ENCODE measurements around the gene UPK3B.
"Not testable (repeated sequence)": the region's sequence is repeated elsewhere in the genome, so short reads cannot be mapped to it uniquely, and the experiment has no call there.

Gene UPK3B

GRCh38 chr7:76509931-76510877, at the start of gene UPK3B:
Gene UPK3B, plus strand, starts transcription at chr7:76510552. Its CDS starts 101 bp downstream, at chr7:76510653.
- peak; percentile 22 for DNase-seq (ENCODE audit: low read depth)

- not testable (repeated sequence) for DNase-seq (ENCODE audit: low read depth)
These were observed 49.6 kb upstream of the UPK3B start for GRCh38 chr7:76460767-76461166.

- not testable (repeated sequence) for DNase-seq (ENCODE audit: low read depth)
These were observed 48.8 kb upstream of the UPK3B start, which contains the start of gene DTX2 for GRCh38 chr7:76461464-76462101. Gene DTX2, plus strand, starts transcription at chr7:76461709. Its CDS starts 18,801 bp downstream, at chr7:76480510.

- DNase-seq (ENCODE audit: low read depth), result not testable (repeated sequence)
These were observed 48.0 kb upstream of the UPK3B start for GRCh38 chr7:76462271-76462882.

GRCh38 chr7:76464959-76465358, 45.4 kb upstream of the UPK3B start:
- not testable (repeated sequence) for DNase-seq (ENCODE audit: low read depth)

GRCh38 chr7:76465950-76466349, 44.4 kb upstream of the UPK3B start:
- DNase-seq (ENCODE audit: low read depth), result not testable (repeated sequence)

- DNase-seq (ENCODE audit: low read depth), result not testable (repeated sequence)
These were observed 42.5 kb upstream of the UPK3B start for GRCh38 chr7:76467743-76468404.

GRCh38 chr7:76471556-76472221, 38.7 kb upstream of the UPK3B start:
- DNase-seq (ENCODE audit: low read depth), result not testable (repeated sequence)

- not testable (repeated sequence) for DNase-seq (ENCODE audit: low read depth)
These were observed 37.3 kb upstream of the UPK3B start for GRCh38 chr7:76473097-76473496.

GRCh38 chr7:76476280-76476679, 34.1 kb upstream of the UPK3B start:
- not testable (repeated sequence) for DNase-seq (ENCODE audit: low read depth)

- not testable (repeated sequence) for DNase-seq (ENCODE audit: low read depth)
These were observed 33.4 kb upstream of the UPK3B start for GRCh38 chr7:76476742-76477474.

- not testable (repeated sequence) for DNase-seq (ENCODE audit: low read depth)
These were observed 30.7 kb upstream of the UPK3B start for GRCh38 chr7:76479628-76480027.

GRCh38 chr7:76480403-76481253, 29.7 kb upstream of the UPK3B start:
- not testable (repeated sequence) for DNase-seq (ENCODE audit: low read depth)

GRCh38 chr7:76482660-76483059, 27.7 kb upstream of the UPK3B start:
- not testable (repeated sequence) for DNase-seq (ENCODE audit: low read depth)

GRCh38 chr7:76483081-76483480, 27.3 kb upstream of the UPK3B start:
- not testable (repeated sequence) for DNase-seq (ENCODE audit: low read depth)

- not testable (repeated sequence) for DNase-seq (ENCODE audit: low read depth)
These were observed 25.9 kb upstream of the UPK3B start for GRCh38 chr7:76484456-76484855.

GRCh38 chr7:76485822-76486610, 24.3 kb upstream of the UPK3B start:
- not testable (repeated sequence) for DNase-seq (ENCODE audit: low read depth)

GRCh38 chr7:76486618-76487017, 23.7 kb upstream of the UPK3B start:
- DNase-seq (ENCODE audit: low read depth), result not testable (repeated sequence)

- not testable (repeated sequence) for DNase-seq (ENCODE audit: low read depth)
These were observed 22.4 kb upstream of the UPK3B start for GRCh38 chr7:76487969-76488368.

Data from iris pigment epithelial cell (primary cell).